Loucy (cell line): ENCODE measurements around the gene ISLR2.
"Not testable (repeated sequence)": the region's sequence is repeated elsewhere in the genome, so short reads cannot be mapped to it uniquely, and the experiment has no call there.

ENCODE experiments used
- H2AFZ ChIP-seq: fragments of 200-600 bp; sonication (generic); 2 replicates; pipeline ENCODE4 v1.6.0; 2016; ENCODE audit warnings: antibody characterized with exemption, mild to moderate bottlenecking, low read length, moderate library complexity
- H3F3A ChIP-seq: fragments of 200-600 bp; 2 replicates; pipeline ENCODE4 v1.6.0; 2016; ENCODE audit warnings: antibody characterized with exemption, low read depth, mild to moderate bottlenecking
- H3K27me3 ChIP-seq: fragments of 200-600 bp; sonication (generic); 2 replicates; pipeline ENCODE4 v1.6.1; 2014; ENCODE audit warnings: low read length, mild to moderate bottlenecking; ENCODE audit not compliant: insufficient read depth, poor library complexity, severe bottlenecking
- H3K36me3 ChIP-seq: fragments of 200-600 bp; sonication (generic); 2 replicates; pipeline ENCODE4 v1.6.1; 2016; ENCODE audit warnings: low read length; ENCODE audit not compliant: insufficient read depth
- H3K4me1 ChIP-seq: fragments of 200-600 bp; sonication (generic); 2 replicates; pipeline ENCODE4 v1.5.1; 2014; ENCODE audit warnings: low read length, mild to moderate bottlenecking; ENCODE audit not compliant: insufficient read depth, poor library complexity, severe bottlenecking
- H3K4me2 ChIP-seq: fragments of 200-600 bp; sonication (generic); 2 replicates; pipeline ENCODE4 v1.6.0; 2014; ENCODE audit warnings: antibody characterized with exemption, low read length, low read depth, mild to moderate bottlenecking; ENCODE audit not compliant: poor library complexity, severe bottlenecking
- H3K4me3 ChIP-seq: fragments of 200-600 bp; sonication (generic); 2 replicates; pipeline ENCODE4 v1.5.1; 2014; ENCODE audit warnings: low read length, mild to moderate bottlenecking, mixed read lengths; ENCODE audit not compliant: poor library complexity, severe bottlenecking
- H3K79me2 ChIP-seq: fragments of 200-600 bp; sonication (generic); 2 replicates; pipeline ENCODE4 v1.6.1; 2014; ENCODE audit warnings: low read length; ENCODE audit not compliant: insufficient read depth
- H3K9ac ChIP-seq: fragments of 200-600 bp; sonication (generic); 2 replicates; pipeline ENCODE4 v1.6.0; 2014; ENCODE audit warnings: mild to moderate bottlenecking, low read depth, low read length, moderate library complexity; ENCODE audit not compliant: poor library complexity, severe bottlenecking
- H3K9me2 ChIP-seq: fragments of 200-600 bp; sonication (generic); replicated peaks from 2 replicates; pipeline ENCODE4 v1.6.1; 2016; ENCODE audit warnings: low read depth, low read length, mixed read lengths
- H3K9me3 ChIP-seq: fragments of 200-600 bp; sonication (generic); 2 replicates; pipeline ENCODE4 v1.6.1; 2014; ENCODE audit warnings: mild to moderate bottlenecking, antibody characterized with exemption, low read length, low read depth; ENCODE audit not compliant: insufficient read depth
- H4K20me1 ChIP-seq: fragments of 200-600 bp; sonication (generic); 2 replicates; pipeline ENCODE4 v1.6.0; 2014; ENCODE audit warnings: antibody characterized with exemption, low read length, mild to moderate bottlenecking; ENCODE audit not compliant: insufficient read depth, poor library complexity, severe bottlenecking
- CTCF ChIP-seq: fragments of 200-600 bp; sonication (generic); conservative IDR thresholded peaks from 2 replicates; pipeline ENCODE4 v1.5.1; 2014; ENCODE audit warnings: mild to moderate bottlenecking, antibody characterized with exemption, low read length
- EZH2phosphoT487 ChIP-seq: fragments of 200-600 bp; IDR thresholded peaks from 2 replicates; pipeline ENCODE4 v1.6.1; 2018; ENCODE audit warnings: antibody characterized with exemption, mild to moderate bottlenecking, moderate library complexity, borderline replicate concordance

The ISLR2 gene

GRCh38 chr15:74157868-74158827, 27.8 kb downstream of the ISLR2 start:
- TF ChIP-seq CTCF = no peak
- TF ChIP-seq EZH2phosphoT487 = no peak

GRCh38 chr15:74158855-74159650, 28.7 kb downstream of the ISLR2 start:
- no peak overlapping the region for H3K4me3 ChIP-seq
- H3K9me2 ChIP-seq = no peaks in the 10 kb centered on the region
- TF ChIP-seq CTCF (no peak), EZH2phosphoT487 (no peak)
- no peaks in the 10 kb centered on the region for H3K27me3 ChIP-seq
- H3K9me3 ChIP-seq = no peaks in the 10 kb centered on the region
- no peaks in the 10 kb centered on the region for H3K79me2 ChIP-seq
- no peaks in the 10 kb centered on the region for H4K20me1 ChIP-seq
- peaks cover 41% of the 10 kb centered on the region for H3K4me1 ChIP-seq
- H3F3A ChIP-seq = no peaks in the 10 kb centered on the region
- no peaks in the 10 kb centered on the region for H3K36me3 ChIP-seq
- no peak overlapping the region for H2AFZ ChIP-seq
- H3K4me2 ChIP-seq = no peak overlapping the region
- no peak overlapping the region for H3K9ac ChIP-seq

More at GRCh38 chr15:74157868-74158827, 27.8 kb downstream of the ISLR2 start:
- H3K27me3 ChIP-seq = no peaks in the 10 kb centered on the region
- H3K36me3 ChIP-seq = no peaks in the 10 kb centered on the region
- no peak overlapping the region for H2AFZ ChIP-seq
- H3K4me3 ChIP-seq = no peak overlapping the region
- no peak overlapping the region for H3K9ac ChIP-seq
- H3K9me3 ChIP-seq = no peaks in the 10 kb centered on the region
- no peaks in the 10 kb centered on the region for H3F3A ChIP-seq
- H3K79me2 ChIP-seq = no peaks in the 10 kb centered on the region
- H3K4me1 ChIP-seq = peaks cover 41% of the 10 kb centered on the region
- H3K9me2 ChIP-seq = no peaks in the 10 kb centered on the region
- no peaks in the 10 kb centered on the region for H4K20me1 ChIP-seq
- no peak overlapping the region for H3K4me2 ChIP-seq

- no peak for TF ChIP-seq CTCF
- no peak for TF ChIP-seq EZH2phosphoT487
- Histone ChIP-seq H3K27me3 (no peaks in the 10 kb centered on the region), H3K9me3 (no peaks in the 10 kb centered on the region), H4K20me1 (no peaks in the 10 kb centered on the region), H3F3A (no peaks in the 10 kb centered on the region), H3K4me2 (no peak overlapping the region), H3K9ac (no peak overlapping the region), H3K36me3 (no peaks in the 10 kb centered on the region), H3K79me2 (no peaks in the 10 kb centered on the region), H3K4me3 (no peak overlapping the region), H2AFZ (no peak overlapping the region), H3K4me1 (peaks cover 41% of the 10 kb centered on the region), H3K9me2 (no peaks in the 10 kb centered on the region)
Measured at GRCh38 chr15:74159773-74160172, 29.4 kb downstream of the ISLR2 start.

GRCh38 chr15:74160390-74160789, 30.0 kb downstream of the ISLR2 start:
- H3K27me3 ChIP-seq, H3K9me3 ChIP-seq, H4K20me1 ChIP-seq, H3K36me3 ChIP-seq, H3K4me2 ChIP-seq, H3F3A ChIP-seq, H3K9ac ChIP-seq, H2AFZ ChIP-seq, H3K4me3 ChIP-seq, H3K9me2 ChIP-seq, H3K79me2 ChIP-seq: not testable (repeated sequence)
- peaks cover 41% of the 10 kb centered on the region for H3K4me1 ChIP-seq

- not testable (repeated sequence) for H3K4me2 ChIP-seq, H3K9me2 ChIP-seq, H3K36me3 ChIP-seq, H3K9me3 ChIP-seq, H3K9ac ChIP-seq, H3K27me3 ChIP-seq, H3K79me2 ChIP-seq, H3F3A ChIP-seq, H2AFZ ChIP-seq, H4K20me1 ChIP-seq, H3K4me3 ChIP-seq
- peaks cover 25% of the 10 kb centered on the region for H3K4me1 ChIP-seq
Measured at GRCh38 chr15:74162195-74162536, 31.8 kb downstream of the ISLR2 start.
